ENCODE data around the gene LMCD1.
A peak's percentile ranks its signal among the peaks of the same experiment; 100 is the strongest.

LMCD1 gene, protein sequence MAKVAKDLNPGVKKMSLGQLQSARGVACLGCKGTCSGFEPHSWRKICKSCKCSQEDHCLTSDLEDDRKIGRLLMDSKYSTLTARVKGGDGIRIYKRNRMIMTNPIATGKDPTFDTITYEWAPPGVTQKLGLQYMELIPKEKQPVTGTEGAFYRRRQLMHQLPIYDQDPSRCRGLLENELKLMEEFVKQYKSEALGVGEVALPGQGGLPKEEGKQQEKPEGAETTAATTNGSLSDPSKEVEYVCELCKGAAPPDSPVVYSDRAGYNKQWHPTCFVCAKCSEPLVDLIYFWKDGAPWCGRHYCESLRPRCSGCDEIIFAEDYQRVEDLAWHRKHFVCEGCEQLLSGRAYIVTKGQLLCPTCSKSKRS

DNA sequence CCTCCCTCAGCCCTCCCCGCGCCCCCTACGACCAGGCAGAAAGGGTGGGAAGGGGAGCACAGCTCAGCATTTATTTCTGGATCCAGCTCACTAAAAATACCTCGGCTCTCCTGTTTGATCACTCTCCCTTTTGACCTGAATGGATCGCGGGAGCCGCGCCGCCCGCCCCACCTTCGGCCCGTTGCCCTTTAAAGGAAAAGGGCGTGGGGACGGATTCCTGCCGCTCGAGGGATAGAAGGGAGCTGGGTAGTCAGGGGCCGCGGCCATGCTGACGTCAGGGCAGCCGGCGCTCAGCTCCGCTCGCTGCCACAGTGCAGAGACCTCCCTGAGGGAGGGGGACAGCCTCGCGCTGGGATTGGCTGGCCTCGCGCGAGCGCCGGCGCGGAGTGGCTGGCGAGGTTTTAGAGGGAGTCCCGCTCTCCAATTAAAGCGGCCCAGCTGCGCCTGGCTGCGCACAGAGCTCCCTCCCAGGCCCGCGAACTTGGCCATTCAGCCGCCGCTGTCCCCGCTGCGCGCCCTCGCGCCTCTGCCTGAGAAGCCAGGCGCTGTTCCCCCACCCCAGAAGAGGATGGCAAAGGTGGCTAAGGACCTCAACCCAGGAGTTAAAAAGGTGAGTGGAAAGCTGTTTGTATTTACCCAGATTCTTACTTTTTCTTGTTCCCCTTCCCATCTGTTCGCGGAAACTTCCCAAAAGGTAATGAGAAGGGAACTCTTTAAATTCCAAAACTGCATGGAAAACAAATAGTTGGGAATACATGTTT lies at the start of gene LMCD1:
LMCD1 (plus strand) TSS at position 453 of the 761 bp plus-strand sequence; CDS start at position 569, 116 bp downstream.
- peak; percentile 85 for DNase-seq

DNA sequence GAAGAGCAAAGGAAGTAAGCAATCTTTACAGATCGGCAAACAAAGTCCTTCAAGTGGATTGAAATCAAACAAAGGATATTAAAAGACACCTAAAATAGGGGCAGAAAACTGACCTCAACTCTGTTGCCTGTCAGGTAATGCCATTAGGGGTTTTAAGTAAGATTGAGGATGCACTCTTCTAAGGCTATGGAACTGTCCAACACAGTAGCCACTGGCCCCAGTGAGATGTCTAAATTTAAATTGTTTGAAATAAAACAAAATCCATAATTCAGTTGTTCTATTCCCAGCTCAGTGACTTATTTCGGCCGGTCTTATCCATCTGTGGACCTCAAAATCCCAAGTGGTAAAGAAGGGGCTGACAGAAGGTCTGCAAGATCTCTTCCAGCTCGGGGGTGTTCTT lies 49.5 kb upstream of the LMCD1 start:
- DNase-seq, result no peak

DNA sequence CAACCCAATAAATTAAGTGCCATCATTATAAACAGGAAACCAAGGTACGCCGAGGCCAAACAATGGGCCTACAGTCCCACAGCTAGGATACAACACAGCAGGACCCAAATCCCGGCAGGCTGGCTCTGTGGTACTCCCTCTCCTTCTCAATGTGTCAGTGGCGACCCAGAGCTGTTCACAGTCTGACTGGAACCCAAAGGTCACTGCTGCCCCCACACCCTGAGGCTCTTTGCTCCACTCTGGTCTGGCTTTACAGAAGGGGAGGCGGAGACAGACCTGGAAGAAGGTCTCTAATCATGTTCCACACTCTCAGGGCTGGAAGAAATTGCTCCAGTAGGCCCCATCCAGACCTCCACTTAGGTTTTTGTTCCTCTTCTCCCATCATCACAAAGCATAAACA lies 48.5 kb upstream of the LMCD1 start:
- no peak for DNase-seq

DNA sequence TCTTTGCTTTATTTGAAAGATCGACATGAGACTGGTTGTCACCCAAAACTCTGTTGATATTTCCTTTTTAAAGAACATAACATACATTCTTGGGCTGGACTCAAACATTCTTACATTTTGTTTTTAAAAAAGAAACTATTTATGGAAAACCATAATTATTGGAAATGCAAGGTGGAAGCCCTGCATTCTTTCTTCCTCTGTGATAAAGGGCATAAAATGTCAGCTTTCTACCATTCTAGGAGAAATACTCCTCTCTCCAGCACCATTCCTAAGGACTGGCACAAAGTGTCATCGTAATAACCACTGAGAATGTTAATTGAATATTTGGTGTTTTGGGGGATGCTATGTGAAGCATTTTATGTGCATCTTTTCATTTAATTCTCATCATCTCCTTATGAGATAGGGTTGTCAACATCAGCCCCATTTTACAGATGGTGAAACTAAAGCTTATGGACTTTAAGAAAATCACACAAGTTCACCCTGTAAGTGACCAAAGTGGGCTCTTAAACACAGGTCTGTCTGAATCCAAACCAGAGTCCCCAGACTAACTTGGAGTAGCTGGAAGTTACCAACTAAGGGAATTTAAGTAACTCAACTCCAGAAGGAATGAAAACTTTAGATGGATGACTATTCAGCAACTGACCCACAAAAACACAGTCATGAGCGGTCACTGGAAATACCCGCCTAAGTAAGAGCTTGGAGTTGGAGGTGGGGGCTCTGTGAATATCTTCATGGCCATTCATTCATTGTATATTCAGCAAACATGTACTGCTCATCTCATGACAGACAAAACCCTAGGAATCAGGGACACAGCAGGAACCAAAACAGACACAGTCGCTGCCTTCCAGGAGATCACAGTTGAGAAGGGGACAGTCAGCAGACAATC lies 45.9 kb upstream of the LMCD1 start:
- no peak for DNase-seq

DNA sequence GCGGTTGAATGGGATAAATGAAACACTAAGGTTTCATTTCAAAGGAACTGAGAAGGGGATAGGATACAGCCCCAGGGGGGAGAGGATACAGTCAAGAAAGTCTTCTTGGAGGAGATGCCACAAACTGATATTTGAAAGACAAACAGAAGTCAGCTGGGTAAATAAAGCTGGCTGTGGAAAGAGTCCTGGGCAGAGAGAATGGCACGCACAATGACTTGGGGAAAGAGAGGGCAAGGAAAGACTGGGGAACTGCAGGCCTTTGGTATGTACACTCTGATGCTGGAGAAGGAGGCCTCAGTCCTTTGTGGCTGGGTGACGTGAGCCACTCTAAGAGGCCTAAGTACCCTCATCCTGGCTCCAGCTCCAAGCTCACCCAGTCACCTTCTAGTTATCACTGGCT lies 45.2 kb upstream of the LMCD1 start:
- DNase-seq, result no peak

DNA sequence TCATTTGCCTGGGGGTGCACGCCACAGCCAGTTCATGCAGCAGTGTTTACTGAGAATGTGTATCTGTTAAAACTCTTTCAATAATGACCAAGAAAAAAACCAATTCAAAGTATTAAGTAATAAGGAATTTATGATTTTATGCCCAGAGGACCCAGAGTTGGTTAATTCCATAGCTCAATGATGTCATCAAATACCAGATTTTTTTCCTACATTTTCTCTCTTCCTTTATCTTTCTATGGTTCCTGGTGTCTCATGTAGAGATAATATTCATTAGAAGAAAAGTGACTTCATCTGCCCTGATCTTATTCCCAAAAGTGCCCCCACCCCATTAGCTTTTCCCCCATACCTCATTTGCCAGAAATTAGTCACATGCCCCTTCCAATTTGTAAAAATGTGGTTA lies 44.6 kb upstream of the LMCD1 start:
- no peak for DNase-seq

DNA sequence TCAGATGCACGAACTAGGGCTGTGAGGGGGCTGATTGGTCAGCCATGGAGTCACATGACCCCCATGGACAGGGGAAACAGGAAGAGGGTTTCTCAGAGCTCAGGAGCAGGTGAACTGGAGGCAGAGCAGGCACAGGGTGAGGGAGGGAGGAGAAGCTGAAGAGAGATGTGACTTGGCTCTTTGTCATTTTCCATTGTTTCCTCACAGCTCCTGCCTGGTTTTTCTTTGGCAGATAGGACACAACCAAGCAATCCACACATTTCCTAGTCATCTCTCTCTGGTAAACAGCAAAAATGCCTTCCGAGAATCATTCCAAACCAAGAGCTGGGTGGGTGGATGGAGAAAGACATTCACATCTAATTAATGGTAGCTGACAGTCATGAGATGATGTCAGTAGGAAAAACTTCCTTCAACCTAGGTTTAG lies 43.4 kb upstream of the LMCD1 start:
- no peak for DNase-seq

DNA sequence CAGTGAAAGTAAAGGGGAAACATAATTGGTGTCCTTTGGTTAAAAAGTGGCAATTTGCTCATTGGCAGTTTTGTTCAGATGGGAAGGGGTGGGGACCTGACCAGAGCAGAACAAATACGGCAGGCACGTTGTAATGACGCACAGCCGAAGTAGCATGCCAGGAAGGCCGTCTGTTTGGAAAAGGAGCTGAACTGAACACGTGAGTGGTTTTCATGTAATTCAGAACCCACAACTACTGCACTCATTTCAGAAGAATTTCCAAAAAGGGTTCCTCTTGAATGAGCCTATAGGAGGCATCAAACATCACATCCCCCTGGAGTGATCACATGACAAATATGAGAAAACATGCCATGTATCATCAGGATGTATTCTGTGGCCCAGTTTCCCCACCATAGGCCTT lies 42.9 kb upstream of the LMCD1 start:
- no peak for DNase-seq

DNA sequence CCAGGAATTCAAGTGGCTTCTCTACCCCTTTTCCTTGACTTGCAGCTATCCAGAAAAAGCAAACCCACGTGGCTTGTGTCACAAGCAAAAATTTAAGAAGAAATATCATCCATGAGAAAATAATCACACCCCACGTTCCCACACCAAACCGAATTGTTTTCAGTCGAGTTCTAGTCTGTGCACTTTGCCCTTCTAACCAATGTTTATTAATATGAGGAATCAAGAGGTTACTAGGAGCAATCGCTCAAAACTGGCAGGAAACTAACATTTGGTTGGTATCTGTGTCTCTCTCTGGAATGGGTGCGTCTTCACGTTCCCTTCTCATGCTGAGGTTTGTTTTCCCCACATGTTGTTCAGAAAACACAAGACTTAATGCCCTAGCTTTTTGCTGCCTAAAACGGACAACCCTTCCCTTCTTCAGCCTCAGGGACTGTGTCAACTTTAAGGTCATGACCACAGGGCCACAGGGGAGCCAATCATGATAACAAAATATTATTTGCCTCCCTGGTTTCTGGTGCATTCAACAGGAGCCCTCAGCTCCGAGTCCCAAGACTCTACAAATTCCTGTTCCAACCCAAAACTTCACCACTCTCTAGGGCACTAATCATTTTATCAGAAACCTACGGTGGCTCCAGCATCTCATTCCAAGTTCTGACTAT lies 41.4 kb upstream of the LMCD1 start:
- DNase-seq, result no peak

DNA sequence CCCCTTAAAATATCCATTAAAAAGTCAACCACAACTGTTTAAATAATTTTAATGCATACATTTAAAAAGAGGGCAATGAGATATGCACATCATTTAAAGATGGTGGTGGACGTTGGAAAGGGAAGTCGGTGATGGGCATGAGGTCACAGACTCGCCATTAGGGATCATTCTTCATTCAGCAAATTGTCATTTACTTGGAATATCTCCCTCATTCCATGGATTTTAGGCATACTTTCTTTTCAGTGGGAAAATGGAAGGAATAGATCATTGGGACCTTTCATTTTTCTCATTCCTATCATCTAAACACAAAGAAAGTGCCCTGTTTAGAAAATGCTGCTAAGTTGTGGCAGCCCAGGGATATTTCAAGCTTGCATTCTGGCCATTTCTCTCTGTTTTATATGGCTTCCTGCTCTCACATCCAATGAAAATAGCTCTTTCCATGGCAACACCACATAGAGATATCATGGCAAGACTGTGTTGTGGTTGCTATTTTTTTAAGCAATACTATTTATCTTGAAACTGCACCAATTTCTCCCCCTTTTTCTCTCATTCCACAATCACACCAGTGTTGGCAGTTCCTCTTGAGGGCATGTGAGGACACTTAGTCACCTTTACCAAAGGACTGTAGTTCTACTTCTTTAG lies 40.7 kb upstream of the LMCD1 start:
- no peak for DNase-seq

DNA sequence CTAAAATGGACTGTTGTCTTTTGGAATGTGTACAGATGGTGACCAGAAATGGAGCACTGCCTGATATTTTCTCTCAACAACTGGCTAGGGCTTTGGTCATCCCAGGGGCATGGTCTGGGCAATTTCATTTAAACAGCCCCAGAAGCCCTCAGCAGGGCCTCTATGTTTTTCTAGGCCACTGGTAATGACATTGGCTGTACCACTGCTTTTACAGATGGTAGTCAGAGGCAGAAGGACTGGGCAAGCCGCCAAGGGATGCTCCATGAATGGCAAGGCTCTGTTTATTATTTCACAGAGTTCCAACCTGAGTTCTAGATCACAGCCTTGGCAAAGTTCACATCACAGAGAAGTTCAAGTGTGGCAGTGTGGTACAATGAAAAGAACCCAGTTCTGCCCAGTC lies 37.0 kb upstream of the LMCD1 start:
- no peak for DNase-seq

DNA sequence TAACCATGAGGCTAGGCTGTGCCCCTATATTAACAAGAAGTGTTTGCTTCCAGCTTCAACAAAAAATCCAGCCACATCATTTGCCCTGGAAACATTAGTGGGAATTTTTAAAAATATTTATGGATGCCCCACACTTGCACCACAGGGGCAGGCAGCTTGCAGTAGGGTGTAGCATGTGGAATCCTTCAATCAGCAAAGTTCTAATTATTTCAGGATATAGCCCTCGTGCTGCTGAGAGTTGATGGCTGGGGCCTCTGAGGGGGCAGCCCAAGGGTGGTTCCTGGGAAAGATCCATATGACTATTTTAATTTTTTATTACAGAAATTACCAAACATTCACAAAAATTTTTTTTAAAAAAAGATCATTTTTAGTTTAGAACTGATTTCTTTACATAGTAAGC lies 35.1 kb upstream of the LMCD1 start:
- DNase-seq, result no peak

DNA sequence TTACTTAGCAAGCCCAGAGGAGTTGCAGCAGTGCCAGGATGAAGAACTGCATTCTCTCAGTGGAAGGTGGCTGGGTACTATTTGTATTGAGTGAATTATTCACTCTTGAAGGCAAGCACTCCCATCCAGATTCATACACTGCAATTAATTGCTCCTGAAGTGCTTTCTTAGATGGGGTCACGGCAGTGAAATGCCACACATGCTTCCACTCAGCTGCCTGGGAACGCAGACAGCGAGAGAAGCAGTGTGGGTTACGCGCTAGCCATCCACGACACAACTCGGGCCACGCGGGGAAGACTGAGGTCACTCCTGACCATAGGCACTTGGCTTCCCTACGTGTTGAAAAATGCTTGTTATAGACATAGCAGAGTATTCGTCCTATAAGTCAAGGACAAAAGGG lies 30.8 kb upstream of the LMCD1 start:
- no peak for DNase-seq

DNA sequence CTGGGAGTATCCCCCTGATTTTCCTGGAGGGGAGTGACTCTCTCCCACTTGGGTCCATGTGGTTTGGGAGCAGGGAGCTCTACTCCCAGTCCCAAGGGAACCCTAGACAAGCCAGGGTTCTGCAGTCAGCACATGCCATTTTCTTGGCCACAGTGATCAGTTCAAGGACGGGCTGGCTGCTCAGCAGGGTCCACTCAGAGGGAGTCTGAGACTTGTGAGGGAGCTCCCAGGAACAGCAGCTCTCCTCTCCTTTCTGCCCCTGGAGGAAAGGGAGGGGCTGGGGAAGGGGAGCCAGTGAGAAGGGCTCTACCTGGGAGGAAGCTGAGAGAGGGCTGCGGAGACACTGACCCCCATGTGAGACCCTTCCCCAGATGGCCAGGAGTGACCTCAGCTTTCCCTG lies 29.1 kb upstream of the LMCD1 start:
- no peak for DNase-seq

DNA sequence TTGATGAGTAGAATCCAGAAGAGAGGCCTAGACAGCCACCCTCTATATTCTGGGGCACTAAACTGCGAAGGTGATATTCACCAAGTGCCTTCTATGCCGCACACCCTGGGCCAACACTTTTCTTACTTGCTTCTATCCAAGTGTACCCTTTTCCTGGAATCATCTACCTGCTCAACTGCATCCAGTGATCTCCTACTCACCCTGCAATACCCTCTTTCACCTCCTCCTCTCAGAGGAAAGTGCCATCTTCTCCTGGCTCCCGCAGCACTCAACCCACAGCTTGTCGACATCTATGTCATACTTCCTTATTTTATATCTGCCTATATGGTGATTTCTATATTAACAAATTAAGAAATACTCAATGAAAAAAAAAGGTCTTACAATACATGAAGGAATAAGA lies 28.6 kb upstream of the LMCD1 start:
- DNase-seq, result no peak

DNA sequence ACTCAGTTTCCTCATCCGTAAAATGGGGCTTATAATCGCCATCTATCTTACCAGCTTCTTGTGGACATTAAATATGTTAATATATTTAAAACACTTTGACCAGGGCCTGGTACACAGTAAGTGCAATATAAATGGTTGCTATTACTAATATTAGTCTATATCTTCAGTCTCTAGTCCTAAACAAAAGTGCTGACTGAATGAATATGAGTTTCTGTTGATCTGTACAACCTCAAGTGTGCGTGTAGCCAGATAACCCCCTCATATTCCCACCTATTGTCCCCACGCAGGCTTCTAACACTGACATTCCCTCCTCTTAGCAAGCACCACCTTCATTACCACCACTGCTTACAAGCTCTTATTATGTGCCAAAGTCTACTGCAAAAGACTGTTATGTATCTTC lies 27.6 kb upstream of the LMCD1 start:
- DNase-seq, result no peak

DNA sequence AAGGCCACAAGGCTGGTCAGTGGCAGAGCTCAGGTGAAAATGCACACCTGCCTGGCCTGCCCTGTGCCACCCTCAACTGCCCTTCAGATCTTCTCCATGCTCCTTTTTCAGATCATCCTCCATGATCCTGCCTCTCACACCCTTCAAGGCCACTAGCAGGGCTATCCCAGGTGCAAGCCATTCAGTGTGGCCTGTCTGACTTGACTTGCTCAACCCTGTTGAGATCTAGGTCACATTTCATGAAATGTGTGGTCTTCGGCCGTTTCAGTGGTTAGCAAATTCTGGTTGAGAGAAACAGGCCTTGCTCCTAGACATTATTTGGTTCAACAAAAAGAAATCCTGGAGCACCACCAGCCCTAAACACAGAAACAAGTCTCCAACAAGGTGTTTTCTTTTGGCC lies 26.6 kb upstream of the LMCD1 start:
- no peak for DNase-seq

DNA sequence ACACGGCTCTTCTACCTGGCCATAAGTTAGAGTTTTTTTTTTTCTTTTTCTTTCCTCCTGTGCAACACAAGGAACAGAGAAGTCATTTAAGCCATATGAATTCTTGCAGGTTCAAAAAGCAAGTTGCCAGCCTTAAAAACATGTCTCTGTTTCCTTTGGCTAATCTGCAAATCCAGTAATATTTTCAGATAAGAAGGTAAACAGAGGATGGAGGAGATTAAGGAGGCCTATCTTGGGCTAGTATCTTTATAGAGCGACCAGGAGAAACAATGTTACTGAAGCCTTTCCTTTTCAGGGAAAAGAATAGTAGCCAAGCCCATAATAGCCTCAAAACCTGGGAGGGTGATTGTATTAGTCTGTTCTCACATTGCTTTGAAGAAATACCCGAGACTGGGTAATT lies 20.9 kb upstream of the LMCD1 start:
- DNase-seq, result no peak

DNA sequence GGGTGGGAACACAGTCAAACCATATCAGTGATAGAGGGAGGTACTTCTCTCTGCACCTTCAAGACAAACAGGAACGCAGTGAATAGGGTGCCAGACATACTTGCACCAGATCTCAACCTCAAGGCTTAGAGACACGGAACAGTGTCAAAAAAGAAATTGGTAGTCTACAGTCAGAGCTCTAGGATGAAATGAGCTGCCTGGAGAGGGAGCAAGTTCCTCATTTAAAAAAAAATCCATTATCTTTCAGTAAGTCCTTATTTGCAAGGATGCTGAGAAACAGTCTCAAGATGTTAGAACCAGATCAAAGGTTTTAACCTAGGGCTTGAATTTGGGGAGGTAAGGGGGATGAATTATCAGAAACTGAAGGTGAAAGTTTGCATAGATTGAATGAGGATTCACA lies 20.2 kb upstream of the LMCD1 start:
- no peak for DNase-seq

DNA sequence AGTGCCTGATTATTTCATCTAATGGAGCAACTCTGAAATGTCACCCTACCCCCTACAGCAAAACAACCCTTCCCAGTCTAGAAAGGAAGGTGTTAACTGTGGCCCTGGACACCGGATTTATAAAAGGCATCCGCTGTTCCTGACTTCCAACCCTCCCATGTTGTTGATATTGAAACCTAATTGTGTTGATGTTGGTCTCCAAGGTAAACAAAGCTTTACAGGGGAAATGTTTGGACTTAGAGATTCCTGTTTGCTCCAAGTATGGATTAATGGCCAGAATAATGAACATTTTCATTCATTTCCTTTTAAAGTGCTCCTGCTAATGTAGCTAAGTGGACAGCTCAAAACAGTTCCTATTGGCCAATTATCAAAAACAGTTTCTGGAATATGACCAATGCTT lies 19.4 kb upstream of the LMCD1 start:
- no peak for DNase-seq

DNA sequence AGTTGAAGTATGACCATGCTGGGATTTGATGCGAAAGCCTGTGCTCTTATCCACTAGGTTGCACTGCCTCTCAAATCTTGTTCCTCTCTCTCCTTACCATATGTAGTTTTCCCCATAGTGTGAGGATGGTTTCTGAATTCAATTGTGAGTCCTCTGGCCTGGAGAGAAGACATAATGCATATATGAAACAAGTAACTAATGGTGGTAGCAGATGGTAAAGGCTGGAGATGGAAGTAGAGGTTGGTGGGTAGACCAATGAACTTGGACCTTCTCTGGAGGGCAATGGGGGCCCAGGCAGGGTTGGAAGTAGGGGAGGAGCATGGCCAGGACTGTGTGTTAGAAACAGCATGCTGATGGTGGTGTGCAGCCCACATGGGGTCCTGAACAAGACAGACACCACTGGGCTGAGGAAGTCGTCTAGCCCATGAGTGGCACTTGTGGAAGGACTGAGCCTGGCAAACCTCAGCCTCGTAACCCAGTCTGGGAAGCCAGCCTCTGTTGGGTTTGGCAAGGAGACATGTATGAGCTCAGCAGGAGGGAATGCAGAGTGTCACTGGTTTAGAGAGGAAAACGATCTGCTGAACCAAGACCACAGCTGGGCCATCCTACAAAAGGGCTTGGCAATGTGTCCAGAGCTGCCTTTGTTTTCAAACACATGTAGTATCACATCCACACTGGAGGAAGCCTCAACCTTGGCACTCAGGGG lies 18.5 kb upstream of the LMCD1 start:
- DNase-seq, result no peak
